Adrenal gland (tissue), 12 donors: Measurements from ENCODE around the gene PKMYT1. TPM values are rescaled to one million over a fixed set of nuclear protein-coding genes. Genes with fewer than 3 reads are reported as not detected.

Experiments used
- DNase-seq, 7 donors: peaks; one replicate each; pipeline ENCODE4 v3.0.0-alpha.2; 2019 to 2020
- H3K27ac ChIP-seq, 5 donors: fragments of 200-600 bp; sonication (generic) in 4 of 5; 1 replicate in 3 of 5; 2 replicates in 2 of 5; pipeline versions ENCODE4 v1.5.1 to v1.8.0; 2016 to 2020; ENCODE audit warnings: mild to moderate bottlenecking in 1 of 5
- H3K27me3 ChIP-seq: fragments of 200-600 bp; 2 replicates; pipeline ENCODE4 v1.8.0; 2021
- H3K36me3 ChIP-seq, 2 donors: fragments of 200-600 bp; replicated peaks in 1 of 2; 1 replicate in 1 of 2; 2 replicates in 1 of 2; pipeline versions ENCODE4 v1.5.1 to v1.8.0; 2018 to 2022
- H3K4me1 ChIP-seq, 2 donors: fragments of 200-600 bp; replicated peaks in 1 of 2; 1 replicate in 1 of 2; 2 replicates in 1 of 2; pipeline versions ENCODE4 v1.5.1 to v1.8.0; 2018 to 2021
- H3K4me3 ChIP-seq, 4 donors: fragments of 200-600 bp; sonication (generic) in 3 of 4; one replicate each; pipeline ENCODE4 v1.5.1; 2016 to 2018
- H3K9me3 ChIP-seq, 3 donors: fragments of 200-600 bp; sonication (generic) in 1 of 3; replicated peaks in 1 of 3; 1 replicate in 2 of 3; 2 replicates in 1 of 3; pipeline versions ENCODE4 v1.5.1 to v1.8.0; 2016 to 2021
- CTCF ChIP-seq, 6 experiments: fragments of 450-650 bp in 4 of 6; fragments of 200-600 bp in 2 of 6; sonication (generic) in 1 of 6; IDR thresholded peaks; 1 replicate in 5 of 6; 2 replicates in 1 of 6; pipeline versions ENCODE4 v1.5.1 to v1.8.0; 2016 to 2021; ENCODE audit warnings: antibody characterized with exemption in 6 of 6, mild to moderate bottlenecking in 2 of 6, moderate library complexity in 1 of 6
- POLR2A ChIP-seq, 2 donors: fragments of 450-650 bp; IDR thresholded peaks; one replicate each; pipeline ENCODE4 v1.6.1; 2017; ENCODE audit warnings: antibody characterized with exemption in 2 of 2, mild to moderate bottlenecking in 2 of 2, moderate library complexity in 1 of 2
- WGBS, 4 donors: extraction: QIAGEN DNeasy Blood & Tissue Kit in 2 of 4; methylation state at CpG; one replicate each; pipeline versions ENCODE4 v1.1.5 to v1.1.7; 2013 to 2017; 5-methylcytosine and 5-hydroxymethylcytosine counted together
- intact Hi-C, 2 donors: fragments of 100-400 bp; cut with DNase I; formaldehyde crosslinking; loops; one replicate each; pipeline versions ENCODE4 v1.14.1 to v1.15.0; 2022 to 2023
- polyA plus RNA-seq, 3 donors: library from polyadenylated mRNA; stranded (reverse); fragments of 200-250 nt in 2 of 3; fragments of 350-450 nt in 1 of 3; fragmentation: Illumina TruSeq in 1 of 3; extraction: RNeasy Lipid Tissue Mini Kit (QIAGEN cat#74804) in 1 of 3; gene quantifications; one replicate each; pipeline ENCODE4 v1.2.3, GENCODE V29; 2013 to 2014
- total RNA-seq, 9 donors: library from RNA; depleted of rRNA in 4 of 9; stranded (reverse); fragments of >200 nt in 4 of 9; fragments of 120-200 nt in 1 of 9; fragmentation: NEBNext Ultra II Directional in 1 of 9; extraction: Animal tissue kit (Norgen Biotek cat#: 25700) in 1 of 9; gene quantifications; one replicate each; pipeline versions ENCODE4 v1.1.0 to v1.2.4, GENCODE V29; 2013 to 2023
- donor health status: healthy with polysubstance abuse.
- donor health status: Bipolar disorder and iron deficiency.
- donor health status: DM: yes; HTN: yes; CAD: no.
- donor health status: DM: no; HTN: no; CAD: no.
- donor health status: DM: no; HTN: no; CAD: no.
- donor health status: DM: yes; HTN: yes; CAD: no.

Gene PKMYT1
- total and polyA plus RNA-seq, 12 donors, result 0.46 to 7.0 (median 2.9) TPM

GRCh38 chr16:3007957-3008689 is 27.9 kb upstream of the PKMYT1 start:
- Histone ChIP-seq H3K27ac (no peak overlapping the region), H3K36me3 (no peaks in the 10 kb centered on the region), H3K9me3 (no peaks in the 10 kb centered on the region), H3K4me3 (no peak overlapping the region), H3K4me1 (peaks cover 0 to 4% of the 10 kb centered on the region in 2 donors), H3K27me3 (peaks cover 12% of the 10 kb centered on the region)
- intact Hi-C loops, result no loop called here
- WGBS, 4 donors, result 18 to 23% (median 19%) methylated on average over 15 to 17 of the region's 17 CpGs
- TF ChIP-seq CTCF (IDR thresholded peaks at IDR 0.05) (no peak), POLR2A (IDR thresholded peaks at IDR 0.05) (no peak)
- no peak for DNase-seq

DNA sequence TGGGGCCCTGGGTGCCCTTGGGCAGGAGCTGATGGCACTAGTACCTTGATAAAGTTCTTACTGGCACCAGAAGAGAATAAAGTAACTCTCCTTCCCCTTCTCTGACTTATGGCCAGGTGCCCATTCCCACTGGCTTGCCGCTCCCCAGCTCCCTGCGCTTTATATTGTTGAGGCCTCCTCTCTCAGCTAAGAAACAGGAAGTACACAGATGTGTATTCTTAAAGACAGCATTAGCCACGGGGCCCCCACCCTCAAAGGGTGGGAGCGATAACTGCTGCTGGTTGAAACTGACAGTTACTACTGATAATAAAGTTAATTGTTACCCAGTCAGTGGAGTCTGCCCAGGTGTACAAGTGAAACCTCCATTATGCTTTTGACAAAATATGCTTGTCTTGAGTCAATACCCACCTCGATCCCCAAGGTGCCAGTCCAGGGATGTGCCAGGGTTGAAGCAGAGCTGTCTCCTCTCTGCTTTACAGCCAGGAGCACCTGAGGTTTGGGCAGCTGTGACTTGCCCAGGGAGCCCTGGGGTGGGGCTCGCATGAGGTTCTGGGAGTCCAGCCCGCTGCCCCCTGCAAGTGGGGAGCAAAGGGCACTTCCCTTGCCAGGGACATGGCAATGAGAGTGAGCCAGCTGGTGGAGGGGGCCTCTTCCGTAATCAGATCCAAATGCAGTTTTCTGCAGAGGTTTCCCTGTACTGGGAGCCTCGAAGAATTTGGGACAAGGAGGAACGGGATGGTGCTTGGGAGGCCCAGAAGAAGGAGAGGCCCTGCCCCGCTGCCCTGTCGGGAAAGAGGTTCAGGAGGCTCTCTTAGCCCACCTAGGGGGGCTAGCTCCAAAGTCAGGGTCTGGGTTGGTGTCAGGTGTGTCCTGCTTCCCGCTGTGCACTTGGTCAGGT is 27.1 kb upstream of the PKMYT1 start:
- Histone ChIP-seq H3K27ac (no peak overlapping the region), H3K27me3 (peaks cover 12% of the 10 kb centered on the region), H3K4me1 (peaks cover 0 to 4% of the 10 kb centered on the region in 2 donors), H3K36me3 (no peaks in the 10 kb centered on the region), H3K9me3 (no peaks in the 10 kb centered on the region), H3K4me3 (no peak overlapping the region)
- DNase-seq, result no peak
- TF ChIP-seq POLR2A (IDR thresholded peaks at IDR 0.05) (no peak), CTCF (IDR thresholded peaks at IDR 0.05) (no peak)
- 51 to 71% (median 57%) methylated on average over 9 to 13 of the region's 13 CpGs for WGBS, 4 donors
- intact Hi-C loops, result no loop called here

- intact Hi-C loops, result no loop called here
- H3K4me1 ChIP-seq, result peaks cover 0 to 4% of the 10 kb centered on the region in 2 donors
- peaks cover 12% of the 10 kb centered on the region for H3K27me3 ChIP-seq
- H3K36me3 ChIP-seq, result no peaks in the 10 kb centered on the region
- WGBS, 4 donors, result 9 to 15% (median 10%) methylated on average over 18 to 25 of the region's 25 CpGs
- H3K4me3 ChIP-seq, result peak overlapping the region in 1 of 4 donors; percentile 45
- DNase-seq, result no peak
- no peak overlapping the region for H3K27ac ChIP-seq
- TF ChIP-seq POLR2A (IDR thresholded peaks at IDR 0.05), result no peak
- no peak for TF ChIP-seq CTCF (IDR thresholded peaks at IDR 0.05)
- no peaks in the 10 kb centered on the region for H3K9me3 ChIP-seq
Measured at GRCh38 chr16:3004781-3005284, 24.6 kb upstream of the PKMYT1 start.

DNA sequence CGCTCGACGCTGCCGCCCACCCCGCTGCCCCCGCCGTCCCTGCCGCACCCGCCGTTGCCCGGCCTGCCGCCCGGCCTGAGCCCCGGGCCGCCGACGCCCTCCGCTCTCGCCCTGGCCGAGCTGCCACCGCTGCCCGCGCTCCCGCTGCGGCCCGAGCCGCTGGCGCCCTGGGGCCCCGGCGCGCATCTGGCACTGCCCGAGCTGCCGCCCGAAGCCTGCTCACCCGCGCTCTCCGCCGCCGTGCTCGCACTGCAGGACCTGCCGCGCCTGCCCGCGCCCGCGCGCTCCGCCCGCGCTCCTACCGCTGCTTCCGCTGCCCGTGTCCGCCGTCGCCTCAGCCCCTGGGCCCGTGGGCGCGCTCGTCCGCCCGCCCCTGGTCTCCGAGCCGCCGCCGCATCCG is 24.1 kb upstream of the PKMYT1 start:
- intact Hi-C loops, result no loop called here
- TF ChIP-seq POLR2A (IDR thresholded peaks at IDR 0.05) (no peak), CTCF (IDR thresholded peaks at IDR 0.05) (no peak)
- DNase-seq, result peak in 1 of 7 donors; percentile 26
- 0 to 1% methylated on average over 36 to 58 of the region's 67 CpGs; no CpG with 5 or more reads in 2 of the 4 donors for WGBS, 4 donors
- H3K4me3 ChIP-seq, result peak overlapping the region in 1 of 4 donors; percentile 16
- peaks cover 7% of the 10 kb centered on the region for H3K27me3 ChIP-seq
- H3K4me1 ChIP-seq, result peaks cover 0 to 4% of the 10 kb centered on the region in 2 donors
- H3K9me3 ChIP-seq, result no peaks in the 10 kb centered on the region
- H3K36me3 ChIP-seq, result no peaks in the 10 kb centered on the region
- peak overlapping the region in 1 of 5 donors; percentile 71 for H3K27ac ChIP-seq
